Stimulated activated naive CD4-positive, alpha-beta T cell (primary cell): ENCODE measurements around the gene CTCFL.
A peak's percentile ranks its signal among the peaks of the same experiment; 100 is the strongest.
"Not testable (repeated sequence)": the region's sequence is repeated elsewhere in the genome, so short reads cannot be mapped to it uniquely, and the experiment has no call there.

Experiments
- DNase-seq, 6 experiments: peaks; one replicate each; lab custom pipeline; 2025; lab: John Stamatoyannopoulos, UW

CTCFL gene

GRCh38 chr20:57482148-57482547, 42.8 kb downstream of the CTCFL start:
- no peak for DNase-seq

GRCh38 chr20:57481281-57481711, 43.6 kb downstream of the CTCFL start:
- peak in 1 of 6 experiments; percentile 13 for DNase-seq

GRCh38 chr20:57480444-57481160, 44.3 kb downstream of the CTCFL start:
- DNase-seq, result peak in 4 of 6 experiments; percentile 19 to 34 (median 20)

- DNase-seq, result no peak
These were observed 45.7 kb downstream of the CTCFL start for GRCh38 chr20:57479196-57479595.

GRCh38 chr20:57478176-57478575, 46.8 kb downstream of the CTCFL start:
- no peak for DNase-seq

- DNase-seq, result no peak
These were observed 48.1 kb downstream of the CTCFL start for GRCh38 chr20:57476641-57477461.

GRCh38 chr20:57476084-57476526, 48.8 kb downstream of the CTCFL start:
- no peak for DNase-seq

- no peak for DNase-seq
These were observed 49.4 kb downstream of the CTCFL start for GRCh38 chr20:57475388-57476083.

- DNase-seq, result no peak
These were observed 50.1 kb downstream of the CTCFL start for GRCh38 chr20:57474816-57475215.

- DNase-seq, result no peak
These were observed 50.7 kb downstream of the CTCFL start for GRCh38 chr20:57474205-57474604.

GRCh38 chr20:57473246-57474048, 51.5 kb downstream of the CTCFL start:
- no peak for DNase-seq

- not testable (repeated sequence) for DNase-seq
These were observed 52.5 kb downstream of the CTCFL start for GRCh38 chr20:57472474-57472873.

- no peak for DNase-seq
These were observed 53.2 kb downstream of the CTCFL start for GRCh38 chr20:57471496-57472372.

- DNase-seq, result no peak
These were observed 54.1 kb downstream of the CTCFL start for GRCh38 chr20:57470666-57471495.

GRCh38 chr20:57470212-57470522, 54.8 kb downstream of the CTCFL start:
- DNase-seq, result no peak

GRCh38 chr20:57469418-57470211, 55.3 kb downstream of the CTCFL start:
- DNase-seq, result no peak

- no peak for DNase-seq
These were observed 56.2 kb downstream of the CTCFL start for GRCh38 chr20:57468523-57469417.

GRCh38 chr20:57467742-57468141, 57.2 kb downstream of the CTCFL start:
- DNase-seq, result no peak
